ENCODE results near the gene TDRD9. TPM values are rescaled to one million over a fixed set of nuclear protein-coding genes. Genes with fewer than 3 reads are reported as not detected.

Gene TDRD9
- total RNA-seq, 3 donors from 2014 or later = 0.96 to 4.0 (median 2.9) TPM

DNA sequence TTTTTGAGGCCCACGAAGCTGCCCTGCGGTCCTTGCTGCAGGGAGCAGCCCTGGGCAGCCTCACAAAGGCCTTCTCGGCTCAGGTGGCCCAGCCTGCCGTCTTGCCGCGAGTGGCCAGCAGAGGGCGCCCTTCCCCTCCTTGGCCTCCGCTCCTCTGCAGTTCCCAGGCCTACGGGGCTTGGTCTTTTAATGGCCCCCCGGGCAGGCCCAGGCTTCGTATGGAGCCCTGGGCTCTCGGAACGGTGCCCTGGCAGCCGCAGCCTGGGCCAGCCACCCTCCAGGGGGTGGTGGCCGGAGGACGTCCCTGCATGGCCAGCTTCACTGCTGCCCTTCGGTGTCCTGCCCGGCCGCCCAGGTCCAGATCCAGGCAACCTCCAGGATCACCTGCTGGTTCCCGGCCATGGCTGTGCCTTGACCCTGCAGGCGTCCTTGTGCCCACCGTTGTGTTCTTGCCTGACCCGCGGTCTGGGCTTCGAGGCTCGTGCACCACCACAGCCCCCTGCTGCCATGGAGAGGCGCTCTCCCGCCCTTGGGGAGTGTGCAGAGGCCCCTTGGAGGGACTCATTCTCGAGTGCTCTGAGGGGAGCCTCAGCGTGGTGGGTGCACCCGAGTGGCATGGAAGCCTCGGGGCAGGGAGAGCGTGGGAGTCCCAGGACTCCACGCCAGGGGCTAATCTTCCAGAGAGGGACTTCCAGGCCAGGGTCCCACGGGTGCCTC lies 166.6 kb downstream of the TDRD9 start:
- H3K36me3 ChIP-seq = no peaks in the 10 kb centered on the region
- peak in 1 of 2 donors; percentile 83 for DNase-seq (ENCODE audit: low spot score in 2 of 2)
- intact Hi-C loops (cut with DNase I; ENCODE audit: low total_unique reads) = loop anchor here (10.0 kb wide), 1 partner anchor 470 kb away; no protein-coding TSS in a partner anchor
- no peaks in the 10 kb centered on the region for H3K4me1 ChIP-seq
- H3K27ac ChIP-seq = no peak overlapping the region
- peaks cover 0 to 40% of the 10 kb centered on the region in 2 donors for H3K27me3 ChIP-seq
- no peaks in the 10 kb centered on the region for H3K9me3 ChIP-seq
- no peak for TF ChIP-seq POLR2A (IDR thresholded peaks at IDR 0.05)
- TF ChIP-seq, protein P1, sequence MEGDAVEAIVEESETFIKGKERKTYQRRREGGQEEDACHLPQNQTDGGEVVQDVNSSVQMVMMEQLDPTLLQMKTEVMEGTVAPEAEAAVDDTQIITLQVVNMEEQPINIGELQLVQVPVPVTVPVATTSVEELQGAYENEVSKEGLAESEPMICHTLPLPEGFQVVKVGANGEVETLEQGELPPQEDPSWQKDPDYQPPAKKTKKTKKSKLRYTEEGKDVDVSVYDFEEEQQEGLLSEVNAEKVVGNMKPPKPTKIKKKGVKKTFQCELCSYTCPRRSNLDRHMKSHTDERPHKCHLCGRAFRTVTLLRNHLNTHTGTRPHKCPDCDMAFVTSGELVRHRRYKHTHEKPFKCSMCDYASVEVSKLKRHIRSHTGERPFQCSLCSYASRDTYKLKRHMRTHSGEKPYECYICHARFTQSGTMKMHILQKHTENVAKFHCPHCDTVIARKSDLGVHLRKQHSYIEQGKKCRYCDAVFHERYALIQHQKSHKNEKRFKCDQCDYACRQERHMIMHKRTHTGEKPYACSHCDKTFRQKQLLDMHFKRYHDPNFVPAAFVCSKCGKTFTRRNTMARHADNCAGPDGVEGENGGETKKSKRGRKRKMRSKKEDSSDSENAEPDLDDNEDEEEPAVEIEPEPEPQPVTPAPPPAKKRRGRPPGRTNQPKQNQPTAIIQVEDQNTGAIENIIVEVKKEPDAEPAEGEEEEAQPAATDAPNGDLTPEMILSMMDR (IDR thresholded peaks at IDR 0.05) = peak; percentile 51 to 84 (median 72)
- H3K4me3 ChIP-seq = no peak overlapping the region

DNA sequence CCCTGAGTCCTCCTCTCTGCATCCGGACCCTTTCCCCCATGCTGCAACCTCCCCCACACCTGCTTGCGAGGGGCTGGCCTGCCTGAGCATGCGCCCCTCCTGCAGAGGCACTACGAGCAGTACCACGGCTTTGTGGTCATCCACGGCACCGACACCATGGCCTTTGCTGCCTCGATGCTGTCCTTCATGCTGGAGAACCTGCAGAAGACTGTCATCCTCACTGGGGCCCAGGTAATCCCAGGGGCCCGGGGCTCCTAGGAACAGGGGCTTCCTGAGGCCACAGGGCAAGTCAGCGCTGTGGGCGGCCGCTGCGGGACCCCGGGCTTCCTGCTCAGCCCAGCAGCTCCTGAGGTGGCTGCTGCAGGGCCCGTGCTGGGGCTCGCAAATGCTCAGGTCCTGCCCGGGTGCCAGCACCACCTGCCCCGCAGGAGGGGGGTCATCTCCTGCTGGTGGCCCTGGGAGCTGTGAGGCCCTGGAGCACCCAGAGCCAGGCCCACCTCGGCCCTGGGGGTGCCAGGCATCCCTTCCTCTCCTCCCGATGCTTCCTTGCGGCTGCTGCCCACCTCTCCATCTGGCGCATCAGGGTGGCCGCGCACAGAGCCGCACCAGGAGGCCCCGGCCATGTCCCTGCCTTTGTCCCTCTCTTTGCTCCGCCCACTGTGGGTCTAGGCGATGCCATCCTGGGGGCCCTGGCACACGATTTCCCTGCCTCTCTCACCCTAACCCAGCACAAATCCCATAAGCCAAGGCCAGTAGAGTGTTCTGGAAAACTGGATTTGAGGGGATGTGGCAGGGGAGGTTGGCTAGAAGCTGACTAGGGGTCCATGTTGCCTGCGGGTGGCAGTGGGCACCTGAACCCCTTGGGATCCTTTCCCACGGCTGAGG lies 167.4 kb downstream of the TDRD9 start:
- DNase-seq (ENCODE audit: low spot score in 2 of 2) = no peak
- Histone ChIP-seq H3K4me3 (no peak overlapping the region), H3K27me3 (peaks cover 0 to 40% of the 10 kb centered on the region in 2 donors), H3K36me3 (no peaks in the 10 kb centered on the region), H3K4me1 (peaks cover 0 to 1% of the 10 kb centered on the region in 2 donors), H3K9me3 (no peaks in the 10 kb centered on the region), H3K27ac (no peak overlapping the region)
- intact Hi-C loops (cut with DNase I; ENCODE audit: low total_unique reads) = loop anchor here (10.0 kb wide), 1 partner anchor 469 kb away; no protein-coding TSS in a partner anchor
- TF ChIP-seq POLR2AphosphoS5 (IDR thresholded peaks at IDR 0.05) (no peak), POLR2A (IDR thresholded peaks at IDR 0.05) (no peak)
- TF ChIP-seq, protein P1 (IDR thresholded peaks at IDR 0.05) = no peak

DNA sequence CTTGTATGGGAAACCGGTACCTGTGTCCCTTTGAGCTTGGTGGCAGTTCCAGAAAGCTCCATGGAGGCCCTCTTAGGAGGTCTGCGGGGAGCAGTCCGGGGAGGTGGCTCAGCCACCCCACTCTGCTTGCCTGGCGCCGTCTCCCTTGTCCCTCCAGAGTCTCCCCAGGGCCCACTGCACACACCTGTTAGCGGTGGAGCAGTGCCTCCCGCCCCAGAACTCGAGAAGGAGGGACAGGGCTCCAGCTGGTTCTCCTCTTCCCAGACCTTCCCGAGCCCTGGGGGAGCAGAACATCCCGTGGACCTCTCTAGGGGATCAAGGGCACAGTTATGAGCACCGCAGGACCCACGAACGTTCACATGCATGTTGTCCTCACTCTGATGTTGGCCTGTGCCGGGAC lies 168.1 kb downstream of the TDRD9 start:
- intact Hi-C loops (cut with DNase I; ENCODE audit: low total_unique reads) = loop anchor here (10.0 kb wide), 1 partner anchor 468 kb away; no protein-coding TSS in a partner anchor
- Histone ChIP-seq H3K27ac (no peak overlapping the region), H3K4me1 (peaks cover 0 to 6% of the 10 kb centered on the region in 2 donors), H3K36me3 (no peaks in the 10 kb centered on the region), H3K9me3 (no peaks in the 10 kb centered on the region), H3K4me3 (no peak overlapping the region), H3K27me3 (peaks cover 0 to 39% of the 10 kb centered on the region in 2 donors)
- DNase-seq (ENCODE audit: low spot score in 2 of 2) = no peak
- TF ChIP-seq POLR2A (IDR thresholded peaks at IDR 0.05) (no peak), POLR2AphosphoS5 (IDR thresholded peaks at IDR 0.05) (no peak)
- TF ChIP-seq, protein P1 (IDR thresholded peaks at IDR 0.05) = no peak

DNA sequence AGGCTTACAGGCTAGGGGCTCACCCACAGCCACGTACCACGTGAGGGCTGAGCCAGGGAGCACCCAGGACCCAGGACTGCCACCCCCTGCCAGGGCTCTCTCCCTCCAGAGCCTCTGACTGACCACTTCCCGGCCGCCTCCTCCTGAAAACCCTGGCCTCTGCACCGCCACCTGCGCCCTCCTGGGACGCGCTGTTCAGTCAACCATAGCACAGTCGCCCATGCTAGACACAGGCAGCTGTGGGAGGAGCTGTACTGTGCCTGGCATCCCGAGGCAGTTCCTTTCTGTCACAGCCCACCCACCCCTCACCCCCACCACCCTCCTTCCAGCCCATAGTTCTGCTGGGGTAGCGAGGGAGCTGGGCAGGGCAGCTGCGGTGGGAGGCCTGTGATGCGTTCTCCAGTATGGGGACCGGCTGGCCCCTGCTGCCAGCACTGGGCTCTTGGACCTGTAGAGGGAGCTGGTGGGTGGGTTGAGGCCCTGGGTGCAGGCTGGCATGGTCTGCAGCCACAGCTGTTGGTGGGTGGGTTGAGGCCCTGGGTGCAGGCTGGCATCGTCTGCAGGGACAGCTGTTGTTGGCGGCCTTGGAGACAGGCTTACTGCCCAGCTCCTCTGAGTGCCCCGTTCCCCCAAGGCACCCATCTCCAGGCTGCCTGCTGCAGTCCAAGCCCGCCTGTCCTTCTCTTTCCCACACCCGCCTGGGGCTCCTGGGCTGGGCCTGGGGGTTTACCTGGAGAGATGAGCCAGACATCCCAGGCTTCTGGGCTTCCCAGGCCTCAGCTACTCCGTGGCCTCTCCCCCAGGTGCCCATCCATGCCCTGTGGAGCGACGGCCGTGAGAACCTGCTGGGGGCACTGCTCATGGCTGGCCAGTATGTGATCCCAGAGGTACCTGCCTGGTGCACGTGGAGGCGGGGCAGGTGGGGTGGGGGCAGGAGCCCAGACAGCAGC lies 168.8 kb downstream of the TDRD9 start:
- DNase-seq (ENCODE audit: low spot score in 2 of 2) = no peak
- TF ChIP-seq, protein P1 (IDR thresholded peaks at IDR 0.05) = no peak
- TF ChIP-seq POLR2AphosphoS5 (IDR thresholded peaks at IDR 0.05) (no peak), POLR2A (IDR thresholded peaks at IDR 0.05) (no peak)
- Histone ChIP-seq H3K4me3 (no peak overlapping the region), H3K36me3 (no peaks in the 10 kb centered on the region), H3K9me3 (no peaks in the 10 kb centered on the region), H3K4me1 (peaks cover 0 to 6% of the 10 kb centered on the region in 2 donors), H3K27ac (no peak overlapping the region), H3K27me3 (peaks cover 0 to 33% of the 10 kb centered on the region in 2 donors)
- intact Hi-C loops (cut with DNase I; ENCODE audit: low total_unique reads) = loop anchor here (10.0 kb wide), 1 partner anchor 468 kb away; no protein-coding TSS in a partner anchor

All from breast epithelium (tissue), 4 donors.